Lower lobe of right lung (tissue), 2 donors: Measurements from ENCODE around the gene ADAMTS17. TPM values are rescaled to one million over a fixed set of nuclear protein-coding genes. Genes with fewer than 3 reads are reported as not detected.

Experiments
- ATAC-seq, 2 donors: fragments of 200-7000 bp; cut with Tn5 transposase; one replicate each; pipeline ENCODE4 v1.9.1; 2020 to 2022; ENCODE audit warnings: mild to moderate bottlenecking in 2 of 2, moderate library complexity in 2 of 2
- DNase-seq: peaks from one replicate; pipeline ENCODE4 v3.0.0-alpha.2; 2020
- H3K27ac ChIP-seq: fragments of 200-600 bp; one replicate; pipeline ENCODE4 v1.8.0; 2022
- H3K27me3 ChIP-seq: fragments of 200-600 bp; one replicate; pipeline ENCODE4 v1.8.0; 2022; ENCODE audit warnings: low read depth
- H3K36me3 ChIP-seq: fragments of 200-600 bp; one replicate; pipeline ENCODE4 v1.8.0; 2022; ENCODE audit warnings: mild to moderate bottlenecking
- H3K4me1 ChIP-seq: fragments of 200-600 bp; one replicate; pipeline ENCODE4 v1.8.0; 2022
- H3K4me3 ChIP-seq: fragments of 200-600 bp; one replicate; pipeline ENCODE4 v1.8.0; 2022; ENCODE audit warnings: mild to moderate bottlenecking
- H3K9me3 ChIP-seq: fragments of 200-600 bp; one replicate; pipeline ENCODE4 v1.8.0; 2022
- intact Hi-C: fragments of 100-400 bp; cut with DNase I; formaldehyde crosslinking; loops from one replicate; pipeline ENCODE4 v1.11.0; 2022
- total RNA-seq: library from RNA; stranded (reverse); fragmentation: NEBNext Ultra II Directional; extraction: Animal tissue kit (Norgen Biotek cat#: 25700); gene quantifications from one replicate; pipeline ENCODE4 v1.2.1, GENCODE V29; 2021
- TF ChIP-seq, protein P1 (sequence below): fragments of 200-600 bp; IDR thresholded peaks from one replicate; pipeline ENCODE4 v1.8.0; 2022; ENCODE audit warnings: antibody characterized with exemption, mild to moderate bottlenecking
- donor health status: DM: no; HTN: yes; CAD: no; lungs with severe emphysema.

Gene ADAMTS17
- total RNA-seq, 1 donor from 2014 or later: 3.0 TPM

DNA sequence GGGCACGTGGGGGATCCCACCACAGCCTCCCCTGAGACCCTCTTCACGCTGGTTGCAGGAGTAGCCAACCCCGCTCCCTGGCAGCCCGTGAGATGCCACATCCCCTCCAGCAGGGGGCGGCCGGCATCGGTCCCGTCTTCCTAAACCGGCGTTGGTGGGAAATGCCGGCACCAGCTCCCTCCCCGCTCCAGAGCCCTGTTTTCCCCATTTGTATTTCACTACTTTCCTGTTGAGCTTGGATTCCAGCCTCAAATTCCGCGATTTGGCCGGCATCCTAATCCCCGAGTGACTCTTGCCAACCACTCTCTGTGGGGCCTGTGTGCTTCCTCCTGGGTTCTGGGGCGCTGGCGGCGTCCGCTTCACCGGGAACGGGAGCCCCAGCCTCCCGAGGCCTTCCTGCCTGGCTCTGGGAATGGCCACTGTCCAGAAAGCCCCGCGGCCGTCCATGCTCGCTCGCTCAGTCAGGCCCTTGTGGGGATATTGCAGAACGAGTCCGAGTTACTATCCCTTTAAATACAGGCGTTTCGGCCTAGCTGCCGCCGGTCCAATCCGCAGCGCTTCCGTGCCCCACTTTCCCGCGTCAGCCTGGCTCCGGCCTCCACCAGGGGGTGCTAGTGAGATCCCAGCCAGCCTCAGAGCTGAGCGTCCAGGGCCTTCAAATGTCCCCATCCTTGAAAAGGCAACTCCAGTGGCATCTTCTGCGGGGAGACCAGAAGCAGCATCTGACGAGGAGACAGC, 8.1 kb upstream of the ADAMTS17 start:
- TF ChIP-seq, protein P1, sequence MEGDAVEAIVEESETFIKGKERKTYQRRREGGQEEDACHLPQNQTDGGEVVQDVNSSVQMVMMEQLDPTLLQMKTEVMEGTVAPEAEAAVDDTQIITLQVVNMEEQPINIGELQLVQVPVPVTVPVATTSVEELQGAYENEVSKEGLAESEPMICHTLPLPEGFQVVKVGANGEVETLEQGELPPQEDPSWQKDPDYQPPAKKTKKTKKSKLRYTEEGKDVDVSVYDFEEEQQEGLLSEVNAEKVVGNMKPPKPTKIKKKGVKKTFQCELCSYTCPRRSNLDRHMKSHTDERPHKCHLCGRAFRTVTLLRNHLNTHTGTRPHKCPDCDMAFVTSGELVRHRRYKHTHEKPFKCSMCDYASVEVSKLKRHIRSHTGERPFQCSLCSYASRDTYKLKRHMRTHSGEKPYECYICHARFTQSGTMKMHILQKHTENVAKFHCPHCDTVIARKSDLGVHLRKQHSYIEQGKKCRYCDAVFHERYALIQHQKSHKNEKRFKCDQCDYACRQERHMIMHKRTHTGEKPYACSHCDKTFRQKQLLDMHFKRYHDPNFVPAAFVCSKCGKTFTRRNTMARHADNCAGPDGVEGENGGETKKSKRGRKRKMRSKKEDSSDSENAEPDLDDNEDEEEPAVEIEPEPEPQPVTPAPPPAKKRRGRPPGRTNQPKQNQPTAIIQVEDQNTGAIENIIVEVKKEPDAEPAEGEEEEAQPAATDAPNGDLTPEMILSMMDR: peak; percentile 81
- ATAC-seq (peak; percentile 97 to 99), DNase-seq (peak; percentile 95)
- Histone ChIP-seq H3K27ac (peak overlapping the region; percentile 96), H3K36me3 (no peaks in the 10 kb centered on the region), H3K4me3 (peak overlapping the region; percentile 74), H3K27me3 (no peaks in the 10 kb centered on the region), H3K9me3 (no peaks in the 10 kb centered on the region), H3K4me1 (peaks cover 18% of the 10 kb centered on the region)
- intact Hi-C loops: no loop called here

GRCh38 chr15:100349321-100349695, 7.5 kb upstream of the ADAMTS17 start:
- ATAC-seq: no peak
- H3K9me3 ChIP-seq: no peaks in the 10 kb centered on the region
- DNase-seq: no peak
- H3K27me3 ChIP-seq: no peaks in the 10 kb centered on the region
- H3K4me3 ChIP-seq: peak overlapping the region; percentile 74
- H3K4me1 ChIP-seq: peaks cover 18% of the 10 kb centered on the region
- H3K36me3 ChIP-seq: no peaks in the 10 kb centered on the region
- intact Hi-C loops: no loop called here
- TF ChIP-seq, protein P1: no peak
- H3K27ac ChIP-seq: peak overlapping the region; percentile 96

DNA sequence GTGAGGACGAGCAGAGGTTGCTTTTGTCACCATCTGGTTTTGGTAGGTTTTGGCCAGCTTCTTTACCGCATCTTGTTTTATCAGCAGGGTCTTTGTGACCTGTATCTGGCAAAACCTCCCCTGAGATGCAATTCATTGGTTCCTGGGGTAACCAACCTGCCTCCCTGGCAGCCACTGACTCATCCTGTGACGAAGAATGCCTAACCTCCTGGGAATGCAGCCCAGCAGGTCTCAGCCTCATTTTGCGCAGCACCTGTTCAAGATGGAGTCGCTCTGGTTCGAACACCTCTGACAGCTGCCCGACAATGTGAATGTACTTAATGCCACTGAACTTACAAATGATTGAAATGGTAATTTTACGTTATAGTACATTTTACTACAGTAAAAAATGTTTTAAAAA, 6.8 kb upstream of the ADAMTS17 start:
- no peak overlapping the region for H3K4me3 ChIP-seq
- H3K9me3 ChIP-seq: no peaks in the 10 kb centered on the region
- H3K4me1 ChIP-seq: peaks cover 18% of the 10 kb centered on the region
- intact Hi-C loops: no loop called here
- ATAC-seq (no peak), DNase-seq (no peak)
- H3K36me3 ChIP-seq: no peaks in the 10 kb centered on the region
- TF ChIP-seq, protein P1: no peak
- H3K27me3 ChIP-seq: no peaks in the 10 kb centered on the region
- H3K27ac ChIP-seq: no peak overlapping the region

DNA sequence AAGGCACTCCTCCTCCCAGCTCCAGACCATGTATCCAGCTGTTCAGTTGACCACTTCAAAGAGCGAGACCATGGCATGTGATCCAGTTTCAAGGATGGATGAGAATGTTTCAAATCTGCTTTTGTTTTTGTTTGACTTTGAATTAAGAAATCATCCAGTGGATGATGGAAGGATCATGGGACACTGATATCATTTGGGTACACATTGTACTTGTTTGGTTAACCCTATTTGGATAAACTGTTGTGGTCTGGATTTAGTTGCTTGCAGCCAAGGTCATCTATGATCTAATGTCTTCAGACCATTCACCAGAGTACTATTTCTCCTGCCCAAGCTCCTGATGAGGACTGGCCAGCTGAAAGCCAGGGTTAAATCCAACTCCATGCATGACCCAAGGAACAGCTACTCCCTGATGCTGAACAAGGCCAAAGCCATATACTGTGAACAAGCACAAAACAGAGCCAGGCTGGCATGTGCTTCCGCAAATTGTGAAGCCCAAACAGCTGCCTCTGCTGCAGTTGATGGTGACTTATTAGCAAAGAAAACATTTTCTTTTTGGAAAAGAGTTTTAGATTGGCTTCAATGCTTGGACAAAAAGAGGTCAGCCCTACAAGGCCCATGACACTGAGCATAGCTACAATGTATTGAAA, 5.2 kb upstream of the ADAMTS17 start:
- no peak overlapping the region for H3K27ac ChIP-seq
- no peak for ATAC-seq
- TF ChIP-seq, protein P1: no peak
- no peaks in the 10 kb centered on the region for H3K9me3 ChIP-seq
- peaks cover 18% of the 10 kb centered on the region for H3K4me1 ChIP-seq
- H3K4me3 ChIP-seq: no peak overlapping the region
- no peaks in the 10 kb centered on the region for H3K36me3 ChIP-seq
- DNase-seq: no peak
- intact Hi-C loops: no loop called here
- no peaks in the 10 kb centered on the region for H3K27me3 ChIP-seq

DNA sequence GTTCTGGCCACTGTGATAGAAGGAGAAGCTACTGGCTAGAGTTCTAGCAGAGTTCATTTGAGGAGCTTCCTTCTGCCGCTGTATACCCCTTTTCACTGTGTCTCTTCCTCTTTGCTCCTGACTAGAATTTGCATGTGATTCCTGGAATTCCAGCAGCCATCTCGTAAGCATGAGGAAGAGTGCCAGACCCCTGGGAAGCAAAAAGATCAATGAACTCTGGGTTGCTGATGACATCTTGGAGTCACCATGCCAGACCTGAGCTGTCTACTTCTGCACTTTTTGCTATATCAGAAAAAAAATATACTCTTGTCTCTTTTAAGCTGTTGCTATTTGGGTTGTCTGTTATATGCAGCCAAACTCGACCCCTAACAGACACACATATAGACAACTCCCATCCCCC, 3.7 kb upstream of the ADAMTS17 start:
- DNase-seq: no peak
- H3K9me3 ChIP-seq: no peaks in the 10 kb centered on the region
- no peak overlapping the region for H3K27ac ChIP-seq
- peaks cover 13% of the 10 kb centered on the region for H3K4me1 ChIP-seq
- H3K27me3 ChIP-seq: peaks cover 5% of the 10 kb centered on the region
- ATAC-seq: no peak
- H3K36me3 ChIP-seq: no peaks in the 10 kb centered on the region
- intact Hi-C loops: no loop called here
- H3K4me3 ChIP-seq: no peak overlapping the region
- TF ChIP-seq, protein P1: no peak
